ENCODE results near the gene NME8. TPM values are rescaled to one million over a fixed set of nuclear protein-coding genes. Genes with fewer than 3 reads are reported as not detected.

Gene NME8
- total and polyA plus RNA-seq, 2 donors (not counting 3 experiments of a cell fraction or from before 2014, with no cell fraction given): not detected

- no TSS peak for BruUV-seq (replicated peaks)
- no peak overlapping the region for H3K27ac ChIP-seq (ENCODE audit: insufficient read depth, low read depth, low read length)
- no peaks in the 10 kb centered on the region for H3K4me1 ChIP-seq (ENCODE audit: control insufficient read depth, extremely low read depth, insufficient read depth, low read length)
- peaks cover 4 to 18% of the 10 kb centered on the region in 2 experiments for H3K27me3 ChIP-seq (ENCODE audit: control insufficient read depth in 2 of 2, insufficient read depth in 2 of 2, low read length in 2 of 2)
- no peaks in the 10 kb centered on the region for H4K20me1 ChIP-seq (replicated peaks; ENCODE audit: control insufficient read depth, extremely low read depth, insufficient read depth, low read length)
- TF ChIP-seq POLR2AphosphoS5 (IDR thresholded peaks at IDR 0.05; ENCODE audit: insufficient read depth, low read depth, low read length) (no peak), MYC (IDR thresholded peaks at IDR 0.05; ENCODE audit: low read depth, low read length) (no peak), GATA2 (IDR thresholded peaks at IDR 0.05; ENCODE audit: insufficient read depth, insufficient read length, low read depth, low read length) (no peak), CTCF (IDR thresholded peaks at IDR 0.05; ENCODE audit: extremely low read depth in 1 of 2, insufficient read depth in 1 of 2, low read depth in 1 of 2, low read length in 2 of 2) (no peak), JUN (IDR thresholded peaks at IDR 0.05; ENCODE audit: borderline replicate concordance, insufficient read depth, insufficient read length, low read depth) (no peak), MAX (IDR thresholded peaks at IDR 0.05; ENCODE audit: insufficient read depth, insufficient read length) (no peak), POLR2A (IDR thresholded peaks at IDR 0.05; ENCODE audit: low read depth, low read length) (no peak), EZH2 (IDR thresholded peaks at IDR 0.05; ENCODE audit: borderline replicate concordance, low read depth, low read length, severe bottlenecking) (no peak), FOS (IDR thresholded peaks at IDR 0.05; ENCODE audit: borderline replicate concordance, insufficient read depth, low read length) (no peak)
- DNase-seq (ENCODE audit: low read depth, low spot score): no peak
- dilution Hi-C loops (cut with MboI; ENCODE audit: extremely low pct_ligation_motif_present, low sequenced_read_pairs) (no loop called here), intact Hi-C loops (cut with micrococcal nuclease) (no loop called here)
- H3K36me3 ChIP-seq (ENCODE audit: control insufficient read depth in 2 of 2, extremely low read depth in 1 of 2, insufficient read depth in 2 of 2, low read length in 2 of 2): no peaks in the 10 kb centered on the region
- FAIRE-seq: no peak
- H3K9me3 ChIP-seq (replicated peaks; ENCODE audit: control insufficient read depth, insufficient read depth, low read length): no peaks in the 10 kb centered on the region
- ChIA-PET CTCF (no interaction called here), POLR2A (no interaction called here)
- no peak overlapping the region for H3K9ac ChIP-seq (replicated peaks; ENCODE audit: extremely low read depth, insufficient read depth, low read length)
- no peak overlapping the region for H3K4me2 ChIP-seq (ENCODE audit: insufficient read depth, low read length)
- no peak overlapping the region for H2AFZ ChIP-seq (ENCODE audit: low read depth, low read length)
- no peaks in the 10 kb centered on the region for H3K9me1 ChIP-seq (replicated peaks; ENCODE audit: control insufficient read depth, extremely low read depth, insufficient read depth, low read length)
- H3K79me2 ChIP-seq (ENCODE audit: control insufficient read depth, insufficient read depth, low read length): no peaks in the 10 kb centered on the region
- H3K4me3 ChIP-seq (replicated peaks in 1 of 3; ENCODE audit: insufficient read depth in 1 of 3, low read depth in 1 of 3, low read length in 3 of 3): no peak overlapping the region
These were observed 76.2 kb downstream of the NME8 start for GRCh38 chr7:37924491-37925041.

All from endothelial cell of umbilical vein (primary cell).